Omental fat pad (tissue), 4 donors: ENCODE data around the gene CREB5. TPM values are rescaled to one million over a fixed set of nuclear protein-coding genes. Genes with fewer than 3 reads are reported as not detected.
A peak's percentile ranks its signal among the peaks of the same experiment; 100 is the strongest.

Experiments
- ATAC-seq: fragments of 150-250 bp; one replicate; pipeline ENCODE4 v1.9.1; 2016; ENCODE audit warnings: mild to moderate bottlenecking, moderate library complexity; ENCODE audit not compliant: low FRiP score
- DNase-seq: peaks from one replicate; pipeline ENCODE4 v3.0.0-alpha.2; 2019; ENCODE audit warnings: low spot score
- total RNA-seq, 4 donors: library from RNA; depleted of rRNA; stranded (reverse); fragments of >200 nt; gene quantifications; one replicate each; pipeline ENCODE4 v1.1.0, GENCODE V29; 2016
- TF ChIP-seq, protein P1 (sequence below), 3 donors: fragments of 450-650 bp; IDR thresholded peaks; one replicate each; pipeline ENCODE4 v1.5.1; 2016 to 2017; ENCODE audit warnings: antibody characterized with exemption in 3 of 3, mild to moderate bottlenecking in 3 of 3, moderate library complexity in 2 of 3

CREB5 gene
- total RNA-seq, 4 donors from 2014 or later = 27.9 to 87.0 (median 42.9) TPM

GRCh38 chr7:28706584-28706983, 294.3 kb downstream of the CREB5 start:
- TF ChIP-seq, protein P1, sequence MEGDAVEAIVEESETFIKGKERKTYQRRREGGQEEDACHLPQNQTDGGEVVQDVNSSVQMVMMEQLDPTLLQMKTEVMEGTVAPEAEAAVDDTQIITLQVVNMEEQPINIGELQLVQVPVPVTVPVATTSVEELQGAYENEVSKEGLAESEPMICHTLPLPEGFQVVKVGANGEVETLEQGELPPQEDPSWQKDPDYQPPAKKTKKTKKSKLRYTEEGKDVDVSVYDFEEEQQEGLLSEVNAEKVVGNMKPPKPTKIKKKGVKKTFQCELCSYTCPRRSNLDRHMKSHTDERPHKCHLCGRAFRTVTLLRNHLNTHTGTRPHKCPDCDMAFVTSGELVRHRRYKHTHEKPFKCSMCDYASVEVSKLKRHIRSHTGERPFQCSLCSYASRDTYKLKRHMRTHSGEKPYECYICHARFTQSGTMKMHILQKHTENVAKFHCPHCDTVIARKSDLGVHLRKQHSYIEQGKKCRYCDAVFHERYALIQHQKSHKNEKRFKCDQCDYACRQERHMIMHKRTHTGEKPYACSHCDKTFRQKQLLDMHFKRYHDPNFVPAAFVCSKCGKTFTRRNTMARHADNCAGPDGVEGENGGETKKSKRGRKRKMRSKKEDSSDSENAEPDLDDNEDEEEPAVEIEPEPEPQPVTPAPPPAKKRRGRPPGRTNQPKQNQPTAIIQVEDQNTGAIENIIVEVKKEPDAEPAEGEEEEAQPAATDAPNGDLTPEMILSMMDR (IDR thresholded peaks at IDR 0.05) = no peak
- DNase-seq (no peak), ATAC-seq (no peak)

GRCh38 chr7:28707291-28707690, 295.0 kb downstream of the CREB5 start:
- TF ChIP-seq, protein P1 (IDR thresholded peaks at IDR 0.05) = no peak
- DNase-seq (no peak), ATAC-seq (no peak)

DNA sequence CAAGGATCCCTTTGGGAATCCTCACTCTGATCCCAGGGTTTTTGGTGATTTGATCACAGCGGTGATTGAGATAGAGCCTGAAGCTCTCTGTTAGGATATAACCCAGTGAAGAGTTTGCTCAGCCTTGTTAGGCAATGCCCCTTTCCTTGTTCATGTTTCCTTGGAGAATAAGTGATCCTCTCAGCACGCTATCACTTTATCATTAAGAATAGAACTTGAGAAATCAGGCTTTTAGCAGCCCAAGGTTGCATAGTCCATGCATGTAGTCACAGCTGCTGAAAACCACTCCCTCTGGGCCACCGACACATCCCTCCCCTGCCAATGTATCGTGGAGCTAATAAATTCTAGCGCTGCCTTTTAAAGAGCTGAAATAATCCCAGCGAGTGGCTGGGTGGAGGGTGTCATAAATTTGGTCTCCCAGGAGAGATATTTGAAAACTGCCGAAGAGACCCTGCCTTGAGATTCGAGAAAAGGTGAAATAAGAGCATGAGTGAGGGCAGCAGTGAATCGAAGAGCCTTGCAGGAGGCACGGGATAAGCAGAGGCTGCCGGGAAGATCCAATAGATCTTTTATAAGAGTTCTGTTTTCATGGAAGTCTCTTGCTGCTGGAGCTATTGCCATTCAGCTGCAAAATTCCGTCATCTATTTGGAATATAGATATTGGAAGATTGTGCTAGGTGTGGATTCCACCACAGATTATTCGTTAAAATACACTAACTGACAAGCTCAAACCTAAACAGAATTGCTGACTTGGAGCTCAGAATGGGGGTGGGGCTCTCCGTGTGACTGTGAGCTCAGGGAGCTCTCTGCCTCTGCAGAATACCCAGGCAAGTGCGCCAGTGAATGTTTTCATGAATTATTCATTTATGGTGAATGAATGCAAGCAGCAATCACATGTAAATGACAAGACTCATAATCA, 296.0 kb downstream of the CREB5 start:
- DNase-seq (no peak), ATAC-seq (peak; percentile 59)
- TF ChIP-seq, protein P1 (IDR thresholded peaks at IDR 0.05) = no peak

DNA sequence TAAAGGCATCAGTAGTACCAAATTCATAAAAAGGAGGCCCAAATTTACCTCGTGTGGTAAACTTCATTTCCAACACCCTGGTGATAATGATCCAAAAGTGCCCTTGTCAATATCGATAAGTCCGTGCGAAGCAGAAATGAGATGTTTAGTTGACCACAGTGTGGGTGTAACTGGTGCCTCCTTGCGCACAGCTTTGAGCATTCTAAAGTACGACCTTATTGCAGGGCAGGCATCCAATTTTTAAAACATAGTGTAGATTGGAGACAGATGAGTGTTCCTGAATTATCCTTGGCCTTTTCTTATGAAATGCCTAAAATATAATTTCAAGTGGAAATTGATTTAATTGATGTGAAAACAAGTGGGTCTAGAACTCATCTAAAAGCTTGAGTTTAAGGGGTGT, 297.4 kb downstream of the CREB5 start:
- DNase-seq = no peak
- TF ChIP-seq, protein P1 (IDR thresholded peaks at IDR 0.05) = no peak
- no peak for ATAC-seq

- ATAC-seq = no peak
These were observed 298.8 kb downstream of the CREB5 start for GRCh38 chr7:28711114-28711513.

GRCh38 chr7:28714459-28715120, 302.3 kb downstream of the CREB5 start:
- DNase-seq = no peak
- TF ChIP-seq, protein P1 (IDR thresholded peaks at IDR 0.05) = no peak
- ATAC-seq = no peak

More at GRCh38 chr7:28711114-28711513, 298.8 kb downstream of the CREB5 start:
- no peak for DNase-seq
- TF ChIP-seq, protein P1 (IDR thresholded peaks at IDR 0.05) = no peak
